ENCODE data around the gene FIGLA.

DNA sequence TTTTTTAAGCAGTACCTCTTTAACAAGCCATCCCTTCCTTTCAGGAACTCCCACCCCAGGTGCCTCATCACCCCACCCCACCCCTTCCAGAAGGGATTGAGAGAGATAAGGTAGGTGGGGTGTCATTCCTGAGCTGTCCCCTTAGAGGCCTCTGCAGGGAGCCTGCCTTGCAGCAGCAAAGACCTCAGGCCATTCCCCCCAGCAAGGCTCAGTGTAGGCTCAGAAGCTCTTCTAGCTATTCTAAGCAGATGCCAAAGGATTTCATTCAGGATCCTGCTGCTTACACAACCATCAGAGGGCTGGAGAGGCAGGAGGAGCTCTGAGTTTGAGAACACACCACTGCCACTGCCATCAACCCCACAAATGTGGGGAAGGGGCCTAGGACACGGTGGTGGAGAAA lies 5.8 kb upstream of the FIGLA start:
- TF ChIP-seq POLR2A (IDR thresholded peaks at IDR 0.05; ENCODE audit: low read length) (no peak), GATA1 (IDR thresholded peaks at IDR 0.05; ENCODE audit: low read depth, low read length) (no peak)

All from erythroblast (primary cell).